PC-3 (cell line): ENCODE measurements around the gene LRP2. TPM values are rescaled to one million over a fixed set of nuclear protein-coding genes. Genes with fewer than 3 reads are reported as not detected.

Experiments
- ATAC-seq: fragments of 200-7000 bp; cut with Tn5 transposase; 2 replicates; pipeline ENCODE4 v1.9.1; 2020; ENCODE audit warnings: mild to moderate bottlenecking, moderate library complexity
- BruUV-seq: library from RNA; stranded (reverse); fragments of 400-500 nt; replicated peaks from 2 replicates; lab custom pipeline; 2021; lab: Mats Ljungman, UMichigan
- CTCF ChIA-PET: fragments of 300-600 bp; sonication (Branson Sonifier 250); formaldehyde crosslinking; loops from one replicate; lab custom pipeline; 2022; ENCODE audit warnings: antibody characterized with exemption; lab: Charles Lee
- POLR2A ChIA-PET: fragments of 300-600 bp; sonication (Branson Sonifier 250); formaldehyde crosslinking; loops from one replicate; lab custom pipeline; 2022; ENCODE audit warnings: antibody characterized with exemption; ENCODE audit not compliant: unreplicated experiment; lab: Charles Lee
- DNase-seq: peaks from one replicate; pipeline ENCODE4 v3.0.0-alpha.2; 2015
- H2AFZ ChIP-seq: fragments of 300-600 bp; sonication (generic); 2 replicates; pipeline ENCODE4 v1.6.0; 2016; ENCODE audit warnings: antibody characterized with exemption, low read length
- H3F3A ChIP-seq: fragments of 300-600 bp; sonication (generic); one replicate; pipeline ENCODE4 v1.6.0; 2017; ENCODE audit warnings: antibody characterized with exemption, low read length, control low read depth, mild to moderate bottlenecking; ENCODE audit not compliant: unreplicated experiment
- H3K27ac ChIP-seq: fragments of 300-600 bp; sonication (generic); 2 replicates; pipeline ENCODE4 v1.5.1; 2016; ENCODE audit warnings: mild to moderate bottlenecking, low read length
- H3K27me3 ChIP-seq: fragments of 300-600 bp; sonication (generic); 2 replicates; pipeline ENCODE4 v1.6.1; 2016; ENCODE audit warnings: low read length, mixed read lengths
- H3K36me3 ChIP-seq: fragments of 300-600 bp; sonication (generic); 2 replicates; pipeline ENCODE4 v1.6.1; 2016; ENCODE audit warnings: low read depth, mixed run types, low read length, mixed read lengths
- H3K4me1 ChIP-seq: fragments of 300-600 bp; sonication (generic); 2 replicates; pipeline ENCODE4 v1.5.1; 2016; ENCODE audit warnings: low read length; ENCODE audit not compliant: insufficient read depth
- H3K4me2 ChIP-seq: fragments of 300-600 bp; sonication (generic); 2 replicates; pipeline ENCODE4 v1.6.0; 2016; ENCODE audit warnings: low read length
- H3K4me3 ChIP-seq: fragments of 300-600 bp; sonication (generic); 2 replicates; pipeline ENCODE4 v1.5.1; 2016; ENCODE audit warnings: mild to moderate bottlenecking, low read length, mixed read lengths
- H3K79me2 ChIP-seq: fragments of 300-600 bp; sonication (generic); 2 replicates; pipeline ENCODE4 v1.6.1; 2017; ENCODE audit warnings: low read length, mixed read lengths
- H3K9ac ChIP-seq: fragments of 300-600 bp; sonication (generic); 2 replicates; pipeline ENCODE4 v1.6.0; 2016; ENCODE audit warnings: mild to moderate bottlenecking, low read length
- H3K9me2 ChIP-seq: fragments of 300-600 bp; sonication (generic); replicated peaks from 2 replicates; pipeline ENCODE4 v1.6.1; 2016; ENCODE audit warnings: mixed run types, low read length, mixed read lengths
- H3K9me3 ChIP-seq: fragments of 300-600 bp; sonication (generic); 2 replicates; pipeline ENCODE4 v1.6.1; 2016; ENCODE audit warnings: low read length, mixed read lengths
- H4K20me1 ChIP-seq: fragments of 300-600 bp; sonication (generic); 2 replicates; pipeline ENCODE4 v1.6.1; 2016; ENCODE audit warnings: low read length, mixed read lengths
- CTCF ChIP-seq: fragments of 300-600 bp; sonication (generic); conservative IDR thresholded peaks from 2 replicates; pipeline ENCODE4 v1.5.1; 2017; ENCODE audit warnings: antibody characterized with exemption, low read depth, mild to moderate bottlenecking, low read length
- EZH2 ChIP-seq: fragments of 300-600 bp; sonication (generic); IDR thresholded peaks from one replicate; pipeline ENCODE4 v1.6.1; 2017; ENCODE audit warnings: antibody characterized with exemption, mild to moderate bottlenecking, low read length; ENCODE audit not compliant: unreplicated experiment
- EZH2phosphoT487 ChIP-seq: fragments of 300-600 bp; sonication (generic); IDR thresholded peaks from 2 replicates; pipeline ENCODE4 v1.6.1; 2018; ENCODE audit warnings: mild to moderate bottlenecking, antibody characterized with exemption, low read length, borderline replicate concordance
- intact Hi-C: fragments of 100-400 bp; cut with micrococcal nuclease; formaldehyde crosslinking; loops from 2 replicates; pipeline ENCODE4 v1.9.0; 2023
- total RNA-seq: library from RNA; depleted of rRNA; stranded (reverse); fragments of >200 nt; gene quantifications from 2 replicates; pipeline ENCODE4 v1.2.3, GENCODE V29; 2014

The LRP2 gene
- total RNA-seq, 1 experiment from 2014 or later: not detected

GRCh38 chr2:169300636-169301530 lies 61.5 kb downstream of the LRP2 start:
- DNase-seq (no peak), ATAC-seq (no peak)
- H3K4me1 ChIP-seq: no peaks in the 10 kb centered on the region
- TF ChIP-seq EZH2phosphoT487: no peak
- no peak for TF ChIP-seq EZH2
- TF ChIP-seq CTCF: no peak
- no peaks in the 10 kb centered on the region for H3K79me2 ChIP-seq
- peaks cover 67% of the 10 kb centered on the region for H3K27me3 ChIP-seq
- intact Hi-C loops: no loop called here
- H3K27ac ChIP-seq: no peak overlapping the region
- BruUV-seq: no TSS peak
- no peak overlapping the region for H2AFZ ChIP-seq
- H3K4me2 ChIP-seq: no peak overlapping the region
- ChIA-PET POLR2A (no interaction called here), CTCF (interaction anchor here (0.5 to 1.1 kb wide), 2 partner anchors 25 to 359 kb away, joined by 3 read pairs; no protein-coding TSS in a partner anchor)
- no peaks in the 10 kb centered on the region for H3K9me3 ChIP-seq
- no peaks in the 10 kb centered on the region for H4K20me1 ChIP-seq
- no peaks in the 10 kb centered on the region for H3K36me3 ChIP-seq
- no peak overlapping the region for H3K4me3 ChIP-seq
- no peak overlapping the region for H3K9ac ChIP-seq
- no peaks in the 10 kb centered on the region for H3F3A ChIP-seq
- H3K9me2 ChIP-seq: no peaks in the 10 kb centered on the region

- BruUV-seq: no TSS peak
- no peaks in the 10 kb centered on the region for H3K9me3 ChIP-seq
- H3K27me3 ChIP-seq: peaks cover 85% of the 10 kb centered on the region
- no peak overlapping the region for H3K9ac ChIP-seq
- ChIA-PET POLR2A (no interaction called here), CTCF (no interaction called here)
- DNase-seq (no peak), ATAC-seq (no peak)
- intact Hi-C loops: no loop called here
- no peaks in the 10 kb centered on the region for H3K9me2 ChIP-seq
- no peaks in the 10 kb centered on the region for H3K79me2 ChIP-seq
- H4K20me1 ChIP-seq: no peaks in the 10 kb centered on the region
- no peak for TF ChIP-seq EZH2phosphoT487
- TF ChIP-seq CTCF: no peak
- no peak for TF ChIP-seq EZH2
- H3K4me1 ChIP-seq: no peaks in the 10 kb centered on the region
- no peak overlapping the region for H3K4me3 ChIP-seq
- H3K27ac ChIP-seq: no peak overlapping the region
- H3F3A ChIP-seq: no peaks in the 10 kb centered on the region
- no peak overlapping the region for H2AFZ ChIP-seq
- H3K4me2 ChIP-seq: no peak overlapping the region
- H3K36me3 ChIP-seq: no peaks in the 10 kb centered on the region
These were observed 64.3 kb downstream of the LRP2 start for GRCh38 chr2:169298007-169298406.
